ENCODE results near the gene USP15.

GRCh38 chr12:62448436-62448835, 188.2 kb downstream of the USP15 start:
- no peak for TF ChIP-seq CTCF (IDR thresholded peaks at IDR 0.05)
- TF ChIP-seq POLR2A (IDR thresholded peaks at IDR 0.05), result no peak

Data from lower leg skin (tissue), 3 donors.